Upper lobe of left lung (tissue), 4 donors: Measurements from ENCODE around the gene SDK2.

Experiments used
- EP300 ChIP-seq, 4 donors: sonication (generic); formaldehyde crosslinking; IDR thresholded peaks; one replicate each; pipeline ENCODE4 v1.5.1; 2017; ENCODE audit warnings: antibody characterized with exemption in 4 of 4, control low read depth in 2 of 4
- POLR2A ChIP-seq, 4 donors: fragments of 450-650 bp; IDR thresholded peaks; one replicate each; pipeline ENCODE4 v1.5.1; 2016 to 2017; ENCODE audit warnings: antibody characterized with exemption in 4 of 4, mild to moderate bottlenecking in 2 of 4
- POLR2AphosphoS5 ChIP-seq, 2 donors: sonication (generic); formaldehyde crosslinking; IDR thresholded peaks; one replicate each; pipeline ENCODE4 v1.5.1; 2017; ENCODE audit warnings: antibody characterized with exemption in 2 of 2
- TF ChIP-seq, protein P1 (sequence below), 6 experiments: fragments of 450-650 bp in 4 of 6; fragments of 200-600 bp in 2 of 6; sonication (generic) in 2 of 6; IDR thresholded peaks; one replicate each; pipeline ENCODE4 v1.5.1; 2016 to 2019; ENCODE audit warnings: antibody characterized with exemption in 6 of 6

GRCh38 chr17:73358668-73359067 lies 285.6 kb downstream of the SDK2 start:
- TF ChIP-seq, protein P1, sequence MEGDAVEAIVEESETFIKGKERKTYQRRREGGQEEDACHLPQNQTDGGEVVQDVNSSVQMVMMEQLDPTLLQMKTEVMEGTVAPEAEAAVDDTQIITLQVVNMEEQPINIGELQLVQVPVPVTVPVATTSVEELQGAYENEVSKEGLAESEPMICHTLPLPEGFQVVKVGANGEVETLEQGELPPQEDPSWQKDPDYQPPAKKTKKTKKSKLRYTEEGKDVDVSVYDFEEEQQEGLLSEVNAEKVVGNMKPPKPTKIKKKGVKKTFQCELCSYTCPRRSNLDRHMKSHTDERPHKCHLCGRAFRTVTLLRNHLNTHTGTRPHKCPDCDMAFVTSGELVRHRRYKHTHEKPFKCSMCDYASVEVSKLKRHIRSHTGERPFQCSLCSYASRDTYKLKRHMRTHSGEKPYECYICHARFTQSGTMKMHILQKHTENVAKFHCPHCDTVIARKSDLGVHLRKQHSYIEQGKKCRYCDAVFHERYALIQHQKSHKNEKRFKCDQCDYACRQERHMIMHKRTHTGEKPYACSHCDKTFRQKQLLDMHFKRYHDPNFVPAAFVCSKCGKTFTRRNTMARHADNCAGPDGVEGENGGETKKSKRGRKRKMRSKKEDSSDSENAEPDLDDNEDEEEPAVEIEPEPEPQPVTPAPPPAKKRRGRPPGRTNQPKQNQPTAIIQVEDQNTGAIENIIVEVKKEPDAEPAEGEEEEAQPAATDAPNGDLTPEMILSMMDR (IDR thresholded peaks at IDR 0.05), result no peak
- TF ChIP-seq EP300 (IDR thresholded peaks at IDR 0.05), result no peak
- TF ChIP-seq POLR2AphosphoS5 (IDR thresholded peaks at IDR 0.05), result no peak
- TF ChIP-seq POLR2A (IDR thresholded peaks at IDR 0.05), result no peak
